LNCAP (cell line): ENCODE results near the gene TEX10.

Experiments used
- TF ChIP-seq, protein P1 (sequence below): fragments of 450-650 bp; IDR thresholded peaks from 2 replicates; pipeline ENCODE4 v1.5.1; 2017; ENCODE audit warnings: mild to moderate bottlenecking

The TEX10 gene

DNA sequence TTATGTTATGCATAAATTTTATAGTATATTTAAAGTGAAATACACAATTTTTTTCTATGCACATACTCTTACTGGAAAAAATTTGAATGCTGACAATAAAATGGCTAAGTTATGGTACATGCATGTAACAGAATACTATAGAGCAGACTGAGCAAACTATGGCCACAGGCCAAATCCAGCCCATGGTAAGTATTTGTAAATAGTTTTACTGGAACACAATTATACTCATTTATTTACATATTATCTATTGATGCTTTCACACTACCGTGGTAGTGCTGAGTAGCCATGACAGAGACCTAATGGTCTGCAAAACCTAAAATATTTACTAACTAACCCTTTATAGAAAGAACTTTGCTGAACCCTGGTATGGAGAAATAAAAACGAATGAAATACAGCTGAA is 45.7 kb downstream of the TEX10 start:
- TF ChIP-seq, protein P1, sequence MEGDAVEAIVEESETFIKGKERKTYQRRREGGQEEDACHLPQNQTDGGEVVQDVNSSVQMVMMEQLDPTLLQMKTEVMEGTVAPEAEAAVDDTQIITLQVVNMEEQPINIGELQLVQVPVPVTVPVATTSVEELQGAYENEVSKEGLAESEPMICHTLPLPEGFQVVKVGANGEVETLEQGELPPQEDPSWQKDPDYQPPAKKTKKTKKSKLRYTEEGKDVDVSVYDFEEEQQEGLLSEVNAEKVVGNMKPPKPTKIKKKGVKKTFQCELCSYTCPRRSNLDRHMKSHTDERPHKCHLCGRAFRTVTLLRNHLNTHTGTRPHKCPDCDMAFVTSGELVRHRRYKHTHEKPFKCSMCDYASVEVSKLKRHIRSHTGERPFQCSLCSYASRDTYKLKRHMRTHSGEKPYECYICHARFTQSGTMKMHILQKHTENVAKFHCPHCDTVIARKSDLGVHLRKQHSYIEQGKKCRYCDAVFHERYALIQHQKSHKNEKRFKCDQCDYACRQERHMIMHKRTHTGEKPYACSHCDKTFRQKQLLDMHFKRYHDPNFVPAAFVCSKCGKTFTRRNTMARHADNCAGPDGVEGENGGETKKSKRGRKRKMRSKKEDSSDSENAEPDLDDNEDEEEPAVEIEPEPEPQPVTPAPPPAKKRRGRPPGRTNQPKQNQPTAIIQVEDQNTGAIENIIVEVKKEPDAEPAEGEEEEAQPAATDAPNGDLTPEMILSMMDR, result no peak

DNA sequence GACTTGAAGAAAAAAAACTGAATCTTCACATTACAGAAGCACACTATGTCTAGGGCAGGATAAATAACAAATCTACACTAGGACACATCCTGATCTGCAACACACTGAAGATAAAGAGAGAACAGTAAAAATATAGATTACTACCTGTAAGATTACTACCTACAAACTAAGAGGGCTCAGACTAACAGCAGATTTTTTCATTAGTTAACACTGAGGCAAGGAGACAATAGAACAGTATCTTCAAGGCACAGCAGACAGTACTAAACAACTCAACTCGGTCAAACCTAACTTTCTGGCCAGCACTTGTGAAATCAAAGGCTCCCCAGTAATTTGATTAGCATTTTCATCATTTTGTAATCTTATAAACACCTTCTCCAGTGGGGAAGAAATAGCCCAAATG is 46.5 kb downstream of the TEX10 start:
- TF ChIP-seq, protein P1, result no peak

DNA sequence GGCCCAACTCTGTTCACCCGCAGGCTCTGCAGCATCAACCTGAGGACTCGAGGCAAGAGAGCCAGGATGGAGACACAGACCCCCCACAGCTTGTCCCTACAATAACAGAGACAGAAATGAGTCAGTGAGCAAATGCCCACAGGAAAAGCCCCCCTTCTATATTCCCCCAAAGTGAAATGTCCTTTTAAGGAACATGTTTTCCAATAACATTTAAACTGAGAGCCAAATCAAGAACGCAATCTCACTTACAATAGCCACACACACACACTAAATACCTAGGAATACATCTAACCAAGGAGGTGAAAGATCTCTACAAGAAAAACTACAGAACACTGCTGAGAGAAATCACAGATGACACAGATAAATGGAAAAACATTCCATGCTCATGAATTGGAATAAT is 49.0 kb downstream of the TEX10 start:
- TF ChIP-seq, protein P1, result no peak

DNA sequence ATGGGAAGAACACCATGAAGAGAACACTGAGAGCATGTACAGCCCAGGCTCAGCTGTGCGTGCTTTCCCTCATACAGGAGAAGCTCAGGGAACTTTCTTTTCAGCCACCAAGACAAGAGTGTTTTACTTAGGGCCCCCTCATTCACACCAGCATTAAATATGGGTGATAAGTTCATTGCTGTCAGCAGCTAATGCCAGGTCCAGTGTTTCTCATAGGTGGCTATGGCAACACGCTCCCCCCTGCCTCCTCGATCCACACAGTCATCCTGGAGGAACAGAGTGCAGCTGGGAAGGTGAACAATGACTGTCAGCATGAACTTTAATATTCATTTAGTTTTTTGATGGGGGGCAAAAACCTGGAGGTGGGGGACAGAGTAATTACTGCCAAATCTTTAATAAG is 54.4 kb downstream of the TEX10 start:
- TF ChIP-seq, protein P1, result no peak

DNA sequence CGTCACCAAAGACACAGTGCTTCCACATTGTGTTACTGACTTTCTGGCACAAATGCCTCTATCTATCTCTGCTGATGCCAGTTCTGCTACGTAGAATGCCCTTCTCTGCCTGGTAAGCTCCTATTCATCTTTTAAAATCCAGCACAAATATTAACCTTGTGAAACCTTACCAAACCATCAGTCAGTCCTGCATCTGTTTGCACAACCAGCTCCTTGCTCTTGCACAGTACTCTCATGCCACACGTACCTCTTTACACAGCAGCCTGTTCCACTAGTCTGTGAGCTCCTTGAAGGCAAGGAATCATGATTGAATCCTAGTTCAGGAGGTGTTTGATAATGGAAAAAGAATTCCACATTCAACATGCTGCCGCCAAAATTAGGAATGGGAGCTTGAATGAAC is 56.3 kb downstream of the TEX10 start:
- TF ChIP-seq, protein P1, result no peak

DNA sequence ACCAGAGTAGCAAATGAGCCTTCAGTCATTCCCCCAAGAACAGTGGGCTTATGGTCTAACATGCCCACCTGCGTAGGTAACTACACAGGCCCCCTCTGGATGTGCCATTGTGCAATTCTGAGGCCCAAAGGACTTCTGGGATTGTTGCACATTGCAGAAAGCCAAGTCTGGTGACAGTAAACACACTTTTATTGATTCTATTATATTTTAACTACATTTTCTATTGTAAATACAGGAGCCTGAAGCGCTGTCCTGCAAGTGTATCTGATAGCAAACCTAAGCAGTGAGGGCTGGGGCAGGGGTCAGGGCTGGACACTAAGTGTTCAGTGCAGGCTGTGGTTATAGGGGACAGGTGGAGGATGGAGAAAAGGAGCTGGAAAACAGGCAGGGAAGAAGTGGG is 57.5 kb downstream of the TEX10 start:
- TF ChIP-seq, protein P1, result no peak

DNA sequence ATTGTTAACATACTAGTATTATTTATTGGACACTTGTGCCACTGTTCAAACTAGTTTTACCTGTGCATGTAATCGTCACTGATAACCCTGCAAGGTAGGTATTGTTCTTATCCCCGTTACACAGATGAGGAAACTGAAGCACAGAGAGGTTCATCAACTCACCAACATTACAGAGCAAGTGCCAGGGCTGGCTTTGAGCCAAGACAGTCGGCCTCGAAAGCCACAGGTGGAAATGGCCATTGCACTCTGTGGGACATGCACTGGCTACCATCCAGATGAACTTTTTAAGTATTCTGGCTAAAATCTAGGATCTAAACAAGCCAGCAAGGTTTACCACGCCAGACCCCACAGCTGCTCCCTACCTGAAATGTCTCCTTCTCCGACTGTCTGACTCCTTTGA is 57.9 kb downstream of the TEX10 start:
- TF ChIP-seq, protein P1, result no peak

DNA sequence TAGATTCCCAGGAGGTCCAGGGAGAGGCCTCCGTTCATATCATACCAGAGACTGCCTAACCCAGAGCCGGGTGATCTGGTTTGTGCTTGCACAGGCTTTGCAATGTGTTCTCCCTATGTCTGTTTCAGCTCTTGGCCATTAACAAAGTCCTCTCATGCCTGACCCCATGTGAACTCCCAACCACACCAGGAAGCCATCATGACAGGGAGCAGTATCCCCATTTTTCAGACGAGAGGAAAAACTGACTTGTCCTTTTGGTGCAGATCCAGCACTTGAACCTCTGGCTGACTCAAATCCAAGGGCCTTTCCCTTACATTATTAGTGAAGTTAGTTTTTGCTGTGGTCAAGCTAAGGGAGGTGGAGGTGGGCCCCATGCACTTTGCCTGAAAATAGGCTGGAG is 58.4 kb downstream of the TEX10 start:
- TF ChIP-seq, protein P1, result no peak
